GM12874 (cell line): Measurements from ENCODE around the gene CACNA2D3.

Experiments
- TF ChIP-seq, protein P1 (sequence below): IDR thresholded peaks from 2 replicates; pipeline ENCODE4 v1.5.1; 2011; ENCODE audit warnings: low read depth, mild to moderate bottlenecking, control low read depth, low read length, moderate library complexity; ENCODE audit not compliant: insufficient read depth

Gene CACNA2D3

DNA sequence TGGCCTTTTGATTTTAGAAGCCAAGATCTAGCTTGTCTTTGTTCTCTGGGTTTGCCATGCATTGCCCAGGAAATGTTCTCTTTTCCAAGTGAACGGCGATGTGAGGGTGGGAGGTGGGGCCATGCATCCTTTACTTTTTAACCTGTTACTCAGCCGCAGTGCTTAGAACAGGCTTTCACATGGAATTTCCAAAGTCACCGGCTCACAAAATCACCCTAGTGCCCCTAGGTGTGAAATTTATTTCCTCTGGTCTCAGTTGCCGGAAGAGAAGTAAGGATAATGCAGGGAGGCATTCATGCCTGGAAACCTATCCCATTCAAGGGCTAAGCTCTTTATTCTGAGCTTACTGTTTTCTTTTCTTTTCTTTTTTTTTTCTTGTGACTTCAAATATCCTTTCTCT is 93.2 kb downstream of the CACNA2D3 start:
- TF ChIP-seq, protein P1, sequence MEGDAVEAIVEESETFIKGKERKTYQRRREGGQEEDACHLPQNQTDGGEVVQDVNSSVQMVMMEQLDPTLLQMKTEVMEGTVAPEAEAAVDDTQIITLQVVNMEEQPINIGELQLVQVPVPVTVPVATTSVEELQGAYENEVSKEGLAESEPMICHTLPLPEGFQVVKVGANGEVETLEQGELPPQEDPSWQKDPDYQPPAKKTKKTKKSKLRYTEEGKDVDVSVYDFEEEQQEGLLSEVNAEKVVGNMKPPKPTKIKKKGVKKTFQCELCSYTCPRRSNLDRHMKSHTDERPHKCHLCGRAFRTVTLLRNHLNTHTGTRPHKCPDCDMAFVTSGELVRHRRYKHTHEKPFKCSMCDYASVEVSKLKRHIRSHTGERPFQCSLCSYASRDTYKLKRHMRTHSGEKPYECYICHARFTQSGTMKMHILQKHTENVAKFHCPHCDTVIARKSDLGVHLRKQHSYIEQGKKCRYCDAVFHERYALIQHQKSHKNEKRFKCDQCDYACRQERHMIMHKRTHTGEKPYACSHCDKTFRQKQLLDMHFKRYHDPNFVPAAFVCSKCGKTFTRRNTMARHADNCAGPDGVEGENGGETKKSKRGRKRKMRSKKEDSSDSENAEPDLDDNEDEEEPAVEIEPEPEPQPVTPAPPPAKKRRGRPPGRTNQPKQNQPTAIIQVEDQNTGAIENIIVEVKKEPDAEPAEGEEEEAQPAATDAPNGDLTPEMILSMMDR = no peak

DNA sequence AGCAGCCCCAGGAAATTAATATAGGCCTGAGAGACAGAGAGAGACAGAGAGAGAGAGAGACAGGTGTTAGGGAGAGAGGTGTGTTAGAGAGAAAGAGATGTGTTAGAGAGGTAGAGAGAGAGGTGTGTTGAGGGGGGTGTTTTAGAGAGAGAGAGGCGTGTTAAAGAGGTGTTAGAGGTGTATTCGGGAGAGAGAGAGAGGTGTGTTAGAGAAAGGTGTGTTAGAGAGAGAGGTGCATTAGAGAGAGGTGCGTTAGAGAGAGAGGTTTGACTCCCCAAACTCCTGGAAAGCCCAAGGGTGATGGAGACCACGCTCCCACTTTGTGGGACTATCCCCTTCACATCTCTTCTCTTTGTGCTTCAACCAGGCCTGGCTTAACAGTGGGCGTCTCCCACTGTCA is 95.5 kb downstream of the CACNA2D3 start:
- TF ChIP-seq, protein P1 = no peak

DNA sequence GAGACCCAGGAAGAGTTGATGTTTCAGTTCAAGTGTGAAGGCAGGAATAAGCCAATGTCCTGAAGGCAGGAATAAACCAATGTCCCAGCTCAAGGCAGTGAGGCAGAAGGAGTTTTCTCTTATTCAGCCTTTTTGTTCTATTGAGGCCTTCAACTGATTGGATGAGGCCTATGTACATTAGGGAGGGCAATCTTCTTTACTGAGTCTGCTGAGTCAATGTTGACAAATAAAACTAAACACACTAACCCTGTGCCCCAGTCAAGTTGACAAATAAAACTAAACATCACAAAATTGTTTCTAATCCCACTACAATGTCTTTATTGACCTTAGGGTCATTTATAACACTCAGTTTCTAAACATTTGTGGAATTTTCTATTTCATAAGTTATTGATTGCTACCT is 100.0 kb downstream of the CACNA2D3 start:
- TF ChIP-seq, protein P1 = no peak

DNA sequence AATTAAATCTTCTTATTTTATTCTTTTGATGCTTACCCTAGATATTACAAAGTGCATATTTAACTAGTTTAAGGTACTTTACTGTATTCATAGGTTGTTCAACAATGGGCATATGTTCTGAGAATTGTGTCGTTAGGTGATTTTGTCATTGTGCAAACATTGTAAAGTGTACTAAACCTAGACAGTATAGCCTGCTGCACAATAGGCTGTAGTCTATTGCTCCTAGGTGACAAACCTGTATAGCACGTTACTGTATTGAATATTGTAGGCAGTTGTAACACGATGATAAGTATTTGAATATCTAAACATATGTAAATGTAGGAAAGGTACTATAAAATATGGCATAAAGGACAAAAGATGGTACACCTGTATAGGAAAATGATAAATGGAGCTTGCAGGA is 100.7 kb downstream of the CACNA2D3 start:
- TF ChIP-seq, protein P1 = no peak

DNA sequence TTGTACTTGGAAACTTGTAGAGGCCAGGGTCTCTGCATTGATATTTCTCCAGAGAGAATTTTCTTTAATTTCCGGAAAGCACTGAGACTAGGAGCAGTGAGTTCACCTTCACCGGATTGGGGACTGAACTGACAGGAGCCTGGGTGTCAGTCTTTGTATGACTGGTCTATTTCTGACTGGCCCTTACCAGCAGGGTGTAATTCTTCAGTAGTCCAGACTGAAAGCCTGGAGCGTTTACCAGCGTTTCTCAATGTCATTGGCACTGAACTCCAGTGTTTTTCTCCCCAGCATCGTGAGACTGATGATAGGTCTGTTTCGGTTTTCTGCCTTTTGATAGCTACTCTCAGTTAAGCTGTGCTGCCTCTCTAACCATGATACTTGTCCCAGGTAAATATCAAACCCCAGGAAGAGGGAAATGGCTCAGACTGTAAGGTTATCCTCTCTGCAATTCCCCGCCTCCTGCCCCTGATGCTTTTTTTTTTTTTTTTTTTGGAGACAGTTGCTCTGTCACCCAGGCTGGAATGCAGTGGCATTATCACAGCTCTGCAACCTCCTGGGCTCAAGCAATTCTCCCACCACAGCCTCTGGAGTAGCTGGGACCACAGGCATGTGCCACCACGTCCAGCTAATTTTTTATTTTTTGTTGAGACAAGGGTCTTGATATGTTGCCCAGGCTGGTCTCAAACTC is 103.6 kb downstream of the CACNA2D3 start:
- TF ChIP-seq, protein P1 = no peak

DNA sequence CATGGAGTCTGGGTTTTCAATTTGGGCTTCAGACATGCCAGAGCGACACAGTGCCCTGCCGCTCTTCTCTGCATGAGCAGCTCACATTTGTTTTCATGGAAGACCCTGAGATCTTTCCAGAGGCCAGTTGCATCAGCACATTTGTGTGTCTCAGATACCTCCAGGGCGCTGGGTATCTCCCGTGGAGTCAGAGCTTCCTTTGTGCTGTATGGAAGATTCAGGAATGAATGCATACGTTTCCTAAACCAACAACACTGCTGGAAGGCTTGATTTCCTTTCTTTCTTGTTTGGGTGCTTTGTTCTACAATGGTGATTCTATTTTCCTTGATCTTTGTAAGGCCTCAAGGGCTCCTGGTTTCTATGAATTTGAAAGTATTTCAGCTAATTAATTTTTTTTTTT is 106.5 kb downstream of the CACNA2D3 start:
- TF ChIP-seq, protein P1 = no peak

DNA sequence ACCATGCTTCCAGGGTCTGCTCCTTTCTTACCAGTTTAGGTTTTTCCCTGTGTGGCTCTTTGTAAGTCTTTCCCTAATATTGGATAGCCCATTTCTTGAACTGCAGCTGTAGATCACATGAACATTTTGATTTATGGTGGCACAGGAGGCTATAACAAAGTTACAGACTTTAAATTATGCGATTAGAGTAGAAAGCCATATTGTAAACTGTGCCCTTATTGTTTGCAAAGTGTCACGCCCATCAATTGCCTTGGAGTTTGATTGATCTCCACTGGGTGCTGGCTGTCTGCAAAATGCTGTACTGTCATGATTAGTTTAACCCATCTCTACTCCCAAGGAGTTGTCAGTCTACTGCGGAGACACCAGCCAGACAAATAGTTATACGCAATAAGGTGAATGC is 110.3 kb downstream of the CACNA2D3 start:
- TF ChIP-seq, protein P1 = no peak
